ENCODE measurements around the gene TUB. TPM values are rescaled to one million over a fixed set of nuclear protein-coding genes. Genes with fewer than 3 reads are reported as not detected.

TUB gene
- total and polyA plus RNA-seq, 2 donors (not counting 1 experiment from before 2014, with no cell fraction given), result 0.06 to 0.10 TPM

DNA sequence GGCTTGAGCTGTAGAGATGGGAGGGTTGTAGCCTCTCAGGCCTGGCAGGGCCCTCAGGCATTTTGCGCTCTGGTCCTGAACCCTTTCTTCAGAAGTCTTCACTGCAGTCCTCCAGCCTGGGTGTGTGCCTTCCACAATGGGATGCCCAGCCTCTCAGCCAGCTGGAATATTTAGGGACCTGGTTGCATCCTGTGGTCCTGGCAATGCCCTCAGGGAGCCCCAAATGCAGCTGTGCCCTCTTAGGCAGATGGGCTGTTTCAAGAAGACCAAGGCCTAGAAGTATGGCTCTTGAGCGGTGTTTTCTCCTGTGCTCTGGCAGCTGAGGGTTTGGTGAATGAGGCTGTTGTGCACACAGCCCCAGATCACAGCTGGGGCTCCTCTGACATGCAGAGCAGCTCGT lies 6.7 kb downstream of the TUB start:
- no peaks in the 10 kb centered on the region for H3K4me1 Mint-ChIP-seq
- H3K9ac ChIP-seq (ENCODE audit: low read length), result no peak overlapping the region
- no peak for ATAC-seq (ENCODE audit: low read depth)
- H2AFZ ChIP-seq (ENCODE audit: insufficient read depth, low read depth, low read length, poor library complexity, severe bottlenecking), result no peak overlapping the region
- H3K4me3 Mint-ChIP-seq, result no peak overlapping the region
- no peak overlapping the region for H3K27ac ChIP-seq (ENCODE audit: low read length in 2 of 2)
- no peak overlapping the region for H3K4me2 ChIP-seq (replicated peaks; ENCODE audit: low read depth, low read length, poor library complexity, severe bottlenecking)
- CTCF ChIA-PET, result interaction anchor here (0.6 to 6.2 kb wide), 4 partner anchors 9 to 1623 kb away, joined by 3 to 41 read pairs (median 12); no protein-coding TSS in a partner anchor
- no peak for TF ChIP-seq EZH2 (IDR thresholded peaks at IDR 0.05; ENCODE audit: borderline replicate concordance, insufficient read depth, low read depth, low read length, poor library complexity, severe bottlenecking)
- TF ChIP-seq, protein P1, sequence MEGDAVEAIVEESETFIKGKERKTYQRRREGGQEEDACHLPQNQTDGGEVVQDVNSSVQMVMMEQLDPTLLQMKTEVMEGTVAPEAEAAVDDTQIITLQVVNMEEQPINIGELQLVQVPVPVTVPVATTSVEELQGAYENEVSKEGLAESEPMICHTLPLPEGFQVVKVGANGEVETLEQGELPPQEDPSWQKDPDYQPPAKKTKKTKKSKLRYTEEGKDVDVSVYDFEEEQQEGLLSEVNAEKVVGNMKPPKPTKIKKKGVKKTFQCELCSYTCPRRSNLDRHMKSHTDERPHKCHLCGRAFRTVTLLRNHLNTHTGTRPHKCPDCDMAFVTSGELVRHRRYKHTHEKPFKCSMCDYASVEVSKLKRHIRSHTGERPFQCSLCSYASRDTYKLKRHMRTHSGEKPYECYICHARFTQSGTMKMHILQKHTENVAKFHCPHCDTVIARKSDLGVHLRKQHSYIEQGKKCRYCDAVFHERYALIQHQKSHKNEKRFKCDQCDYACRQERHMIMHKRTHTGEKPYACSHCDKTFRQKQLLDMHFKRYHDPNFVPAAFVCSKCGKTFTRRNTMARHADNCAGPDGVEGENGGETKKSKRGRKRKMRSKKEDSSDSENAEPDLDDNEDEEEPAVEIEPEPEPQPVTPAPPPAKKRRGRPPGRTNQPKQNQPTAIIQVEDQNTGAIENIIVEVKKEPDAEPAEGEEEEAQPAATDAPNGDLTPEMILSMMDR (IDR thresholded peaks at IDR 0.05), result no peak
- WGBS (ENCODE audit: insufficient coverage), result 89% methylated on average over 3 of the region's 3 CpGs
- peaks cover 0 to 5% of the 10 kb centered on the region in 2 donors for H3K4me1 ChIP-seq (ENCODE audit: control insufficient read depth in 2 of 2, insufficient read depth in 2 of 2, low read length in 2 of 2)
- no peak for DNase-seq
- POLR2A ChIA-PET, result no interaction called here
- H3K27me3 Mint-ChIP-seq, result peaks cover 30% of the 10 kb centered on the region
- H3K79me2 ChIP-seq (ENCODE audit: control insufficient read depth, insufficient read depth, low read length), result no peaks in the 10 kb centered on the region
- peaks cover 0 to 22% (median 4%) of the 10 kb centered on the region in 4 experiments for H3K27me3 ChIP-seq (replicated peaks in 1 of 4; ENCODE audit: control extremely low read depth in 1 of 4, control insufficient read depth in 3 of 4, insufficient read depth in 4 of 4, low read length in 3 of 4)
- intact Hi-C loops (cut with micrococcal nuclease), result no loop called here
- H3K9me3 Mint-ChIP-seq (ENCODE audit: insufficient read depth), result no peaks in the 10 kb centered on the region
- no peak overlapping the region for H3K27ac Mint-ChIP-seq
- no peaks in the 10 kb centered on the region for H3K9me3 ChIP-seq (ENCODE audit: control extremely low read depth in 1 of 3, control insufficient read depth in 2 of 3, insufficient read depth in 1 of 3, low read length in 2 of 3)
- no peaks in the 10 kb centered on the region for H3K36me3 ChIP-seq (replicated peaks in 1 of 2; ENCODE audit: control extremely low read depth in 1 of 2, control insufficient read depth in 1 of 2, extremely low read depth in 1 of 2, insufficient read depth in 2 of 2, low read length in 1 of 2)
- H3K4me3 ChIP-seq (ENCODE audit: control extremely low read depth in 1 of 5, extremely low read depth in 1 of 5, insufficient read depth in 1 of 5, low read depth in 2 of 5, low read length in 4 of 5), result no peak overlapping the region
- H4K20me1 ChIP-seq (ENCODE audit: control insufficient read depth, insufficient read depth, low read length, poor library complexity, severe bottlenecking), result no peaks in the 10 kb centered on the region

DNA sequence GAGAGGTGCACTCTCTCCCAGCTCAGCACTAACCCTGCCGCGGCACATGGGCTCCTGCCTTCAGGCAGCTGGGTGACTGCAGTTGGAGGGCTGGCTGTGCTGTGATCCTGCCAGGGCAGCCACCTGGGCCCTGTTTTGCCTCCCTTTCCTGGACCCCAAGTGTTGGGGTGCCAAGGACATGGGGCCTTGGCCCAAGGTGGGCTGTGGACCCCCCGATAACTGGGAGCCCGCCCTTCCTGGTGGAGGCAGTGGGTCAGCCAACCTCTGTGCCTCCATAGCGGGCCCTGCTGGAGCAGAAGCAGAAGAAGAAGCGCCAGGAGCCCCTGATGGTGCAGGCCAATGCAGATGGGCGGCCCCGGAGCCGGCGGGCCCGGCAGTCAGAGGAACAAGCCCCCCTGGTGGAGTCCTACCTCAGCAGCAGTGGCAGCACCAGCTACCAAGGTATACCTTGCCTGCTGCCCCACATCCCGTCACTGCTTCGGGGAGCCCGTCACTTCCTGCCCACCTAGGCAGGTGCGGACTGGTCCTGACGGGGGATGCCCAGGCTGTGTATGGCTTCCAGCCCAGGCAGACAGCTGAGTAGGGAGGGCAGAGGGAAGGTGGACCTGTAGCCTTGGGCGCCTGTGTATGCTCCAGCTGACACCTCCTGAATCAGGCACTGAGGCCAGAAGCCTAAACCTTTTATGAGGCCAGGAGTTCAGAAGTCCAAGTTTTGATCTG lies 8.9 kb downstream of the TUB start:
- H3K4me1 ChIP-seq (ENCODE audit: control insufficient read depth in 2 of 2, insufficient read depth in 2 of 2, low read length in 2 of 2), result peaks cover 0 to 5% of the 10 kb centered on the region in 2 donors
- ATAC-seq (ENCODE audit: low read depth), result no peak
- H4K20me1 ChIP-seq (ENCODE audit: control insufficient read depth, insufficient read depth, low read length, poor library complexity, severe bottlenecking), result no peaks in the 10 kb centered on the region
- no peak overlapping the region for H3K4me3 ChIP-seq (ENCODE audit: control extremely low read depth in 1 of 5, extremely low read depth in 1 of 5, insufficient read depth in 1 of 5, low read depth in 2 of 5, low read length in 4 of 5)
- no peak overlapping the region for H2AFZ ChIP-seq (ENCODE audit: insufficient read depth, low read depth, low read length, poor library complexity, severe bottlenecking)
- H3K79me2 ChIP-seq (ENCODE audit: control insufficient read depth, insufficient read depth, low read length), result no peaks in the 10 kb centered on the region
- no peak for TF ChIP-seq EZH2 (IDR thresholded peaks at IDR 0.05; ENCODE audit: borderline replicate concordance, insufficient read depth, low read depth, low read length, poor library complexity, severe bottlenecking)
- TF ChIP-seq, protein P1 (IDR thresholded peaks at IDR 0.05), result no peak
- H3K4me2 ChIP-seq (replicated peaks; ENCODE audit: low read depth, low read length, poor library complexity, severe bottlenecking), result no peak overlapping the region
- no peaks in the 10 kb centered on the region for H3K4me1 Mint-ChIP-seq
- H3K9me3 ChIP-seq (ENCODE audit: control extremely low read depth in 1 of 3, control insufficient read depth in 2 of 3, insufficient read depth in 1 of 3, low read length in 2 of 3), result no peaks in the 10 kb centered on the region
- no peak overlapping the region for H3K27ac ChIP-seq (ENCODE audit: low read length in 2 of 2)
- intact Hi-C loops (cut with micrococcal nuclease), result no loop called here
- ChIA-PET CTCF (interaction anchor here (1.1 to 6.2 kb wide), 5 partner anchors 10 to 84 kb away, joined by 3 to 41 read pairs (median 8); no protein-coding TSS in a partner anchor), POLR2A (no interaction called here)
- no peaks in the 10 kb centered on the region for H3K36me3 ChIP-seq (replicated peaks in 1 of 2; ENCODE audit: control extremely low read depth in 1 of 2, control insufficient read depth in 1 of 2, extremely low read depth in 1 of 2, insufficient read depth in 2 of 2, low read length in 1 of 2)
- H3K9me3 Mint-ChIP-seq (ENCODE audit: insufficient read depth), result no peaks in the 10 kb centered on the region
- no peak overlapping the region for H3K9ac ChIP-seq (ENCODE audit: low read length)
- H3K27me3 ChIP-seq (replicated peaks in 1 of 4; ENCODE audit: control extremely low read depth in 1 of 4, control insufficient read depth in 3 of 4, insufficient read depth in 4 of 4, low read length in 3 of 4), result peaks cover 0 to 11% (median under 1%) of the 10 kb centered on the region in 4 experiments
- H3K4me3 Mint-ChIP-seq, result no peak overlapping the region
- WGBS (ENCODE audit: insufficient coverage), result 90% methylated on average over 17 of the region's 17 CpGs
- H3K27ac Mint-ChIP-seq, result no peak overlapping the region
- peaks cover 14% of the 10 kb centered on the region for H3K27me3 Mint-ChIP-seq
- no peak for DNase-seq

Measured in B cell (primary cell).